ENCODE results near the gene MRNIP.

MRNIP gene

DNA sequence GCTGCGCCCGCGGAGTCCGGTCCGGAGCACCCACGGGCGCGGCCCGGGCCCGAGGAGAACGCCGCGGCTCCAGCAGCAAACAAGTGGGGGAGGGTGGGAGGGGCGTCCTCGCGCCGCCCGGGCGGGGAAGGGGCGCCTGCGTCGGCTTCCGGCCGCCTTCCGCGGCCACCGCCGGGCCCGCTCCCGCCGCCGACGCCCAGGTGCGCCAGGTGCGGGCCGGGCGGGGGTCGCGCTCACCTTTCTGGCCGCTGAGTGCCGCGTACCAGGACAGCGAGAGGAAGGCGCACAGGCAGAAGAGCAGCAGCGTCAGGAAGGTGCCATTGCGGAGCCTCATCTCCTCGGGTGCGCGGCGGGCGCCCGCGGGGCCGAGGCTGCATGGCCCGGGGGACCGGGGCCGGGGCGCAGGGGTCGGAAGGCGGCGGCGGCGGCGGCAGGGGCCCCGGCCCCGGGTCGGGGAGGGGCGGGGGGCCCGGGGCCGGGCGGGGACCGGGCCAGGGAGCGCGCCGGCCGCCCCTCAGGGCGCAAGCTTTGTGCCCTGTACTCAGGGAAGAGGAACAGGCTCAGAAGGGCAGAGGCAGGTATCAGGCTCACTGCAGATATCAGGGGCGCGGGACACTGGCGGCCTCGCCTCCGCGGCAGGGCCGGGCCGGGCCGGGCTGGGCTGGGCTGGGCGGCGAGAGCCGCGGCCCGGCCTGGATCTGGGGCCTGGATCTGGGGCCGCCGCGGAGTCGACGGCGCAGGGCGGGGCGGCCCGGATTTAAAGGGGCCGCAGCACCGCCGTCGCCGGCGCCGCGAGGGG lies 52.2 kb downstream of the MRNIP start, which contains the start of gene MGAT4B:
Gene MGAT4B, minus strand, starts transcription at position 617 of the 799 bp plus-strand sequence. Its CDS starts 283 bp downstream, at position 334.
- H3K4me3 ChIP-seq (ENCODE audit: low read depth in 1 of 5, low read length in 5 of 5): peak within 1 kb of the TSS in 4 of 5 donors; percentile 64 to 80 (median 74)
- H3K9ac ChIP-seq (ENCODE audit: low read length in 5 of 5): peak within 1 kb of the TSS in 4 of 5 donors; percentile 68 to 81 (median 74)
- H3K36me3 ChIP-seq (ENCODE audit: control insufficient read depth in 5 of 5, insufficient read depth in 5 of 5, low read length in 5 of 5): peaks cover 0 to 6% (median 0%) of the 10 kb centered on the region in 5 donors
- H3K27ac ChIP-seq (ENCODE audit: low read depth, low read length): peak within 1 kb of the TSS; percentile 84
- H3K9me3 ChIP-seq (ENCODE audit: control insufficient read depth in 5 of 5, low read length in 5 of 5): no peaks in the 10 kb centered on the region
- H3K4me1 ChIP-seq (ENCODE audit: control insufficient read depth in 5 of 5, insufficient read depth in 5 of 5, low read length in 5 of 5): peaks cover 1 to 41% (median 32%) of the 10 kb centered on the region in 5 donors
- H3K27me3 ChIP-seq (ENCODE audit: control insufficient read depth in 5 of 5, insufficient read depth in 4 of 5, low read length in 5 of 5): no peaks in the 10 kb centered on the region

DNA sequence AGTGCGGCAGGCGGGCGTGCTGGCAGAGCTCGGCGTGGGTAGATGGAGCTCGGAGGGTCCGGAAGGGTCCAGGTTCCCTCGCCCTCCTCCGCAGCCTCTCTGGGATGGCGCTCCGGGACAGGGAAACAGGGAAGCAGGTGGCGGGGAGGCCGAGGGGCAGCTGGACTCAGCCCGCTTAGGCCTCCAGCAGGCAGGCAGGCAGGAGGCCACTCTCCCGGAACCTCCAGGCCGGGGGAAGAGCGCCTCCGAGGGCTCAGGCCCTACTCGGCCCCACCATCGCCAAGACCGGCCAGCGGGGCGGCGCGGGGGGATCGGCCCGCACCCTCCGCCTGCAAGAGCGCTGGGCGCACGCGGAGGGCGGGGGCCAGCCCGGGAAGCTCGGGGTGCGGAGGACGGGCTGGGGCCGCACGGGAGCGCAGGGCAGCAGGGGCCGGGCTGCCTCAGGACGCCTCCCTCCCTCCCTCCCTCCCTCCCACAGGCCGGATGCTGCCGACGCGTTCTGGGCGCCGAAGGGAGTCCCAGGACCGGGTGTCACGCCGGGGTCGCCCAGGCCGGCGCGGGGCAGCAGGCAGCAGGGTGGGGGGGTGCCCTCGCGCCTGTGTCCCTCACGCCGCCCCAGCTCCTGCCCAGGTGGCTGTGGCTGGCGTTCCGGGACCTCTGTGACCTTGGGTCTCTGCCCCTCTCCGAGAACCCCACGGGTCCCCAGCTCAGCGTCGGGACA lies 52.9 kb downstream of the MRNIP start:
- peak overlapping the region in 4 of 5 donors; percentile 18 to 81 (median 74) for H3K9ac ChIP-seq (ENCODE audit: low read length in 5 of 5)
- H3K36me3 ChIP-seq (ENCODE audit: control insufficient read depth in 5 of 5, insufficient read depth in 5 of 5, low read length in 5 of 5): peaks cover 0 to 11% (median 7%) of the 10 kb centered on the region in 5 donors
- peaks cover 1 to 41% (median 32%) of the 10 kb centered on the region in 5 donors for H3K4me1 ChIP-seq (ENCODE audit: control insufficient read depth in 5 of 5, insufficient read depth in 5 of 5, low read length in 5 of 5)
- no peaks in the 10 kb centered on the region for H3K9me3 ChIP-seq (ENCODE audit: control insufficient read depth in 5 of 5, low read length in 5 of 5)
- H3K27ac ChIP-seq (ENCODE audit: low read depth, low read length): peak overlapping the region; percentile 65
- peak overlapping the region in 4 of 5 donors; percentile 64 to 80 (median 74) for H3K4me3 ChIP-seq (ENCODE audit: low read depth in 1 of 5, low read length in 5 of 5)
- H3K27me3 ChIP-seq (ENCODE audit: control insufficient read depth in 5 of 5, insufficient read depth in 4 of 5, low read length in 5 of 5): no peaks in the 10 kb centered on the region

DNA sequence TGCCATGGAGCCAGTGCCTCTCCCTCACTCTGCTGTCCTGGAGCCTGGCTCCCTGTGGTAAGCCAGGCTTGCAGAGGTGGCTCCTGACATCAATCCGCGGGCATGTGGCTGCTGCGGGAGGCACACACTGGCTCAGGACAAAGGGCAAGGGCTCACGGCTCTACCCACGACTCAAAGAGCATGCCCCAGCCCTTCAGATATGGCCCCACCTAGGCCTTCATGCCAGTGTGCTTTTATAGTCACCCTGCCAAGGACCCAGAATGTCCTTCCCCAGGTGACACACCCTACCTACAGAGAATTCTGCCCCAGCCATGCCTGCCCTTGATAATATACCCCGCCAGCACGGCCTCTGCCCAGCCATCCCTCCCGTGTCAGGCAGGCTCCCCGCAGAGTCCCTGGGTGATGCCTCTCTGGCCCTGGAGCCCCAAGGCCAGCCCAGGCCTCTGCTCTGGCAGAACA lies 53.5 kb downstream of the MRNIP start:
- Histone ChIP-seq H3K27ac (ENCODE audit: low read depth, low read length) (peak overlapping the region; percentile 65), H3K4me3 (ENCODE audit: low read depth in 1 of 5, low read length in 5 of 5) (peak overlapping the region; percentile 46 to 80 (median 71)), H3K9ac (ENCODE audit: low read length in 5 of 5) (peak overlapping the region in 4 of 5 donors; percentile 18 to 81 (median 74)), H3K36me3 (ENCODE audit: control insufficient read depth in 5 of 5, insufficient read depth in 5 of 5, low read length in 5 of 5) (peaks cover 0 to 13% (median 9%) of the 10 kb centered on the region in 5 donors), H3K4me1 (ENCODE audit: control insufficient read depth in 5 of 5, insufficient read depth in 5 of 5, low read length in 5 of 5) (peaks cover 1 to 41% (median 32%) of the 10 kb centered on the region in 5 donors), H3K9me3 (ENCODE audit: control insufficient read depth in 5 of 5, low read length in 5 of 5) (no peaks in the 10 kb centered on the region), H3K27me3 (ENCODE audit: control insufficient read depth in 5 of 5, insufficient read depth in 4 of 5, low read length in 5 of 5) (no peaks in the 10 kb centered on the region)

DNA sequence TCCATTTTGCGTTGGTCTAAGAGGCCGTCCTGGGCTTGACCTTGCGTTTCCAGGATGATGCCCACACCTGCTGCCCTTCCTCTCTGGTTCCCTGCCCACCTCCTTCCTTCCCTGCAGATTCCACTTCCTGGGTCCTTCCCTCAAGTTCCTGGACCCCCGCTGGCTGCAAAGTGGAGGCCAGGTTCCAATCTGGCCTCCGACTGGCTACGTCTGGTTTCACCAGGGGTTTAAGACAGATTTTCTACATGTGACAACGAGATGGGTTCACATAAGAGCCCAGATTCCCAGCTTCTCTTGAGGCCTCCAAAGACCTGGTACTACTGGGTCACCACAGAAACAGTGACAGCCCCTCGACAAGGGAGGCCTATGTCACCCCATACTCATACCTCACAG lies 54.1 kb downstream of the MRNIP start:
- no peaks in the 10 kb centered on the region for H3K27me3 ChIP-seq (ENCODE audit: control insufficient read depth in 5 of 5, insufficient read depth in 4 of 5, low read length in 5 of 5)
- H3K9ac ChIP-seq (ENCODE audit: low read length in 5 of 5): peak overlapping the region in 3 of 5 donors; percentile 18 to 76 (median 73)
- H3K4me1 ChIP-seq (ENCODE audit: control insufficient read depth in 5 of 5, insufficient read depth in 5 of 5, low read length in 5 of 5): peaks cover 1 to 41% (median 32%) of the 10 kb centered on the region in 5 donors
- peak overlapping the region in 4 of 5 donors; percentile 64 to 80 (median 74) for H3K4me3 ChIP-seq (ENCODE audit: low read depth in 1 of 5, low read length in 5 of 5)
- H3K27ac ChIP-seq (ENCODE audit: low read depth, low read length): peak overlapping the region; percentile 65
- peaks cover 0 to 18% (median 14%) of the 10 kb centered on the region in 5 donors for H3K36me3 ChIP-seq (ENCODE audit: control insufficient read depth in 5 of 5, insufficient read depth in 5 of 5, low read length in 5 of 5)
- no peaks in the 10 kb centered on the region for H3K9me3 ChIP-seq (ENCODE audit: control insufficient read depth in 5 of 5, low read length in 5 of 5)

DNA sequence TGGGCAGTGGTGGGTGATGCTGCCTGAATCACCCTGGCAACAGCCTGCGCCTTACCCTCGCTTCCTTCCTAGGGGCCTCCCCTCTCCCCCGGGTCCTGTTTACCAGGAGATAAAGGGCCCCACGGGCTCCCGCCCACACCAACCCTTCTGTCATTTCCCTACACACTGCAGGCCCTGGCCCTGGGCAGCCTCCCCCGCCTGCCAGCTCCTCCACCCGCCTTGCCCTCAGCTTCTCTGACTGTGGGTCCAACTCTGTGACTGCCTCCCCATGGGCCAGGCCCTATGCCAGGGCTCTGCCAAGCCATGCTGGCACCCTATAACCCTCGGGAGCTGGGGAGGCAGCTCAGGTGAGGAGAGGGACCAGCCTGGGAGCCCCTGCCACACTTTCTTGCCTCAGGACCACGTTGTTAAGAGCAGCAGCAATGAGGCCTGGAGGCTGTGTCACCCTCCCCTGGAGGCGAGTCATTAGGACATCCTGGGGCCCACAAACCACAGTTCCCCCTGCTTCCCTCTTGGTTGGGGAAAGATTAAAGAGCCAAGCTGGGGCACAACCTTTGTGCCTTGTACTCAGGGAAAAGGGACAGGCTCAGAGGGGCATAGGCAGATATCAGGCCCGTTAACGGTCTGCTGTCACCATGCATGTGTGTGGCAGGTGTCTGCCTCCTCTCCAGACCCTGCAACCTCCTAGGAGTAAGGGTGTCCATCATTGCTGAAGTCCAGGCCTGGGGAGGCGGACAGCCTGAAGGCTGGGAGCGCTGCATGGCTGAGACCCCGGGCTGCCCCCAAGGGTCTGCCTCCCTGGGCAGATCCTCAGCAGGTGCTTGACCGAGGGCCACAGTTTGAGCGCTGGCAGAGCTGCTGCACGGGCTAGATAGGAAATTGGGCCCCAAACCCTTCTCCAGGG lies 54.7 kb downstream of the MRNIP start:
- Histone ChIP-seq H3K9me3 (ENCODE audit: control insufficient read depth in 5 of 5, low read length in 5 of 5) (no peaks in the 10 kb centered on the region), H3K36me3 (ENCODE audit: control insufficient read depth in 5 of 5, insufficient read depth in 5 of 5, low read length in 5 of 5) (peaks cover 0 to 25% (median 21%) of the 10 kb centered on the region in 5 donors), H3K9ac (ENCODE audit: low read length in 5 of 5) (peak overlapping the region in 2 of 5 donors; percentile 44 to 76), H3K4me3 (ENCODE audit: low read depth in 1 of 5, low read length in 5 of 5) (no peak overlapping the region), H3K4me1 (ENCODE audit: control insufficient read depth in 5 of 5, insufficient read depth in 5 of 5, low read length in 5 of 5) (peaks cover 1 to 41% (median 32%) of the 10 kb centered on the region in 5 donors), H3K27me3 (ENCODE audit: control insufficient read depth in 5 of 5, insufficient read depth in 4 of 5, low read length in 5 of 5) (no peaks in the 10 kb centered on the region), H3K27ac (ENCODE audit: low read depth, low read length) (no peak overlapping the region)

DNA sequence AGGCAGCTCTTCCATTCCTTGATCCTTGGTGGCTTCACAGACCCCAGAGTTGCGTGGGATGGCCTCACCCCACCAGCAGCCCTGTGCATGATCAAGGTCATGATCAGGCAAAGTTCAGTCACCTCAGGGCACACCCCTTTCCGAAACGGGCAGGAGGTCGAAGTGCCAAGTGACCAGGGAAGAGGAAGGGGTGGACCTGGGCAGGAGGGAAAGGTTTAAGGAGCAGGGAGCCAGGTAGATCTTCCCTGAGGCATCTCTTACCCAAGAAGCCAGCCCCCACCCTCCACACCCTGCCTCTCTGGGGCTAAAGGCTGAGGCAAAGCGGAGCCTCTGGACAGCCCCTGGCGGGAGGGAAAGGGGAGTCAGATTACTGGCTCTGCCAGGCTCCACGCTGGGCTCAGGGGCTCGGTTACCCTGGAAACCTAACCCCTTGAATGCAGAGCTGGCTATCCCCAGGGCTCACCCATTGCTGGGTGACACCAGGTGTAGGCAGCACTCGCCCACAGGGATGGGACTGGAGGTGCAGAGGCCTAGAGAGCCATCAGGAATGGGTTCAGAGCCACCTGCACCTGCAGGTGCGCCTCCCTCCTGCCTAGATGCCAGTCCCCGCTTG lies 55.6 kb downstream of the MRNIP start:
- Histone ChIP-seq H3K36me3 (ENCODE audit: control insufficient read depth in 5 of 5, insufficient read depth in 5 of 5, low read length in 5 of 5) (peaks cover 0 to 33% (median 29%) of the 10 kb centered on the region in 5 donors), H3K4me3 (ENCODE audit: low read depth in 1 of 5, low read length in 5 of 5) (no peak overlapping the region), H3K4me1 (ENCODE audit: control insufficient read depth in 5 of 5, insufficient read depth in 5 of 5, low read length in 5 of 5) (peaks cover 1 to 40% (median 32%) of the 10 kb centered on the region in 5 donors), H3K27ac (ENCODE audit: low read depth, low read length) (no peak overlapping the region), H3K9ac (ENCODE audit: low read length in 5 of 5) (no peak overlapping the region), H3K27me3 (ENCODE audit: control insufficient read depth in 5 of 5, insufficient read depth in 4 of 5, low read length in 5 of 5) (no peaks in the 10 kb centered on the region), H3K9me3 (ENCODE audit: control insufficient read depth in 5 of 5, low read length in 5 of 5) (no peaks in the 10 kb centered on the region)

DNA sequence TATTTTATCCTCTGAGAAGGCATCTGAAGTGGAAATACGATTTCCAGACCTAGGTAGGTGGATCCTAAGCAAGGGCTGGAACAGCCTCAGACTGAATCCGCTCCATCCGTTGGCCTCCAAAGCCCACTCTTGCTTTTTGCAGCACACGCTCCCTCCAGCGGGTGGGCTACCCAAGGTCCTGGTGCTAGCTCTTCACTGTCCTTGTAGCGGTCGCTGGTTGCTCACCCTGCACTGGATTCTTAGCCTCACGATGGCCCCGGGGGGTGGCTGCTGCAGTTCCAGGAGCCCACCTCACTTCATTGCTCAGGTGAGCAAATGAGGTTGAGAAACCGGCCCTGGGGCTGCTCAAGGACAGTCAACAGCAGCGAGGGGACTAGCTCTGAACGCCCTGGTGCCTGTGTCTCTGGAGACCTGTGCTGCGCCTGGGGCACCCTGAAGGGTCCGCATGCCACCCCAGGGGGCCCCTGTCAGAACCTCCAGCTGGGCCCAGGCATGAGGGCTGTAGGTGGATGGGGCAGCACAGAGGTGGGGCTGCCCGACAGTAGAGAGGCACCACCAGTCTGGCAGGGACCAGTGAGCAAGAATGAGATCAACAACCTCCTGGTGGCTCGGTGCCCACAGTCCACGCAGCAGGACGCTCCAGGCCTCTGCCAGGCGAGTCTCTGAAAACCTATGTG lies 56.3 kb downstream of the MRNIP start:
- Histone ChIP-seq H3K9me3 (ENCODE audit: control insufficient read depth in 5 of 5, low read length in 5 of 5) (no peaks in the 10 kb centered on the region), H3K36me3 (ENCODE audit: control insufficient read depth in 5 of 5, insufficient read depth in 5 of 5, low read length in 5 of 5) (peaks cover 0 to 40% (median 35%) of the 10 kb centered on the region in 5 donors), H3K4me1 (ENCODE audit: control insufficient read depth in 5 of 5, insufficient read depth in 5 of 5, low read length in 5 of 5) (peaks cover 1 to 36% (median 32%) of the 10 kb centered on the region in 5 donors), H3K27me3 (ENCODE audit: control insufficient read depth in 5 of 5, insufficient read depth in 4 of 5, low read length in 5 of 5) (no peaks in the 10 kb centered on the region), H3K27ac (ENCODE audit: low read depth, low read length) (no peak overlapping the region), H3K9ac (ENCODE audit: low read length in 5 of 5) (no peak overlapping the region), H3K4me3 (ENCODE audit: low read depth in 1 of 5, low read length in 5 of 5) (no peak overlapping the region)

DNA sequence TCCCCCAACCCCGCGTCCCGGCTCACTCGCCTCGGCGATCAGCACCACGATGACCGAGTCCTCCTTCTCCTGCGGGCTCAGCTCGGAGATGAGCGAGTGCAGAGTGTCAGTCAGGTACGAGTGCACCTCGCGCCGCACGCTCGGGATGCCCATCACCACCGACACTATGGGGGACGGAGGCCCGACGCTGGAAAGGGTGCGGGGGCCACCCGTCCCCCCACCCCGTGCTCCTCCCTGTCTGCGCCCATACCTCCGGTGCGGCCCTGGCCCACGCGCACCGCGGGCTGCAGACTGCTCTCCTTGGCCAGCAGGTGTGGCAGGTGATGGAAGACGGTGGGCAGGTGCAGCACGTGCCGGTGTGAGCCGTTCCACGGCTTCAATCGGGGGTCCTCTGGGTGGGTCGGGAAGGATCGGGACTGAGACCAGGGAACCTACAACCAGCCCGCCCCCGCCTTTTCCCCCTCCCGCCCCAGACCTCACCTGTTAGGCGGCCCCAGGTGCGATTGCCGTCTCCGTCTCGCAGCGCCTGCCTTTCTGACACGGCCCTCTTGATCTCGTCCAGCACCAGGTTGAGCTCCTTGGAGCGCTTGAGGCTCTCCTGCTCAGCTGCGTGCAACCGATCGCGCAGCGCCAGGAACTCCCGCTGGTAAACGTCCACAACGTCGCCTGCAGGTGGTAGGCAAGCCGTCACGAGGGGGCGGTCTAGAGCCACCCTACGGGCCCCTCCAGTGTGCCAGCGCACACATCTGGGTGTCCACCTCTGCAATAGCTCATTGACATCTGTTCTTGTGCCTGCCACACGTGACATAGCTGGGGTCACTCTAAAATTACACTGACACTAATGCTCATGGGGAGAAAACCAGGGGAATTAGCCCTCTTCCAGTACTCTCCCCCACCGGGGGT lies 57.1 kb downstream of the MRNIP start:
- Histone ChIP-seq H3K9ac (ENCODE audit: low read length in 5 of 5) (no peak overlapping the region), H3K27ac (ENCODE audit: low read depth, low read length) (no peak overlapping the region), H3K9me3 (ENCODE audit: control insufficient read depth in 5 of 5, low read length in 5 of 5) (no peaks in the 10 kb centered on the region), H3K36me3 (ENCODE audit: control insufficient read depth in 5 of 5, insufficient read depth in 5 of 5, low read length in 5 of 5) (peaks cover 0 to 45% (median 38%) of the 10 kb centered on the region in 5 donors), H3K4me1 (ENCODE audit: control insufficient read depth in 5 of 5, insufficient read depth in 5 of 5, low read length in 5 of 5) (peaks cover 1 to 44% (median 39%) of the 10 kb centered on the region in 5 donors), H3K27me3 (ENCODE audit: control insufficient read depth in 5 of 5, insufficient read depth in 4 of 5, low read length in 5 of 5) (no peaks in the 10 kb centered on the region), H3K4me3 (ENCODE audit: low read depth in 1 of 5, low read length in 5 of 5) (no peak overlapping the region)

Measured in subcutaneous abdominal adipose tissue (tissue), 5 donors.